GM21529 (cell line): ENCODE results near the gene VOPP1.

Experiments used
- ATAC-seq: cut with Tn5 transposase; IDR thresholded peaks from one replicate; pipeline ENCODE4 v1.9.1; 2021; ENCODE audit not compliant: unreplicated experiment

VOPP1 gene

DNA sequence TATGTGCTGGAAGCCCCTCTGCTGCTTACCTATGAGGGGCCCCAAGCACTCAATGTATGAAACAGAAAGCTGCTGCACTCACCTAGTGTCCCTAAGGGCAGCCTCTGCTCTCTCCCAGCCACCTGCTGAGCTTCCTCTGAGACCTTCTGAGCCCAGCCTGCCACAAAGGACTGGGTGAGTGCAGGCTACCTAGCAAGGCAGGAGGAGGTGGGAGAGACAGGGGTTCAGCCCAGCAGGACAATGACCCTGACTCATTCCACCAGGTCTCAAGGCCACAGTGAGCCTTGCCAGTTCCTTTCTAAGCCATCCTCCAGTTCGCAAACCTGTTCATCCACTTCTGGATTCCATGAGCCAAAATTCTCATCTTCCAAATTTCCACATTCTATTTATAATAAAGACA is 16.3 kb downstream of the VOPP1 start:
- ATAC-seq = peak; percentile 47

DNA sequence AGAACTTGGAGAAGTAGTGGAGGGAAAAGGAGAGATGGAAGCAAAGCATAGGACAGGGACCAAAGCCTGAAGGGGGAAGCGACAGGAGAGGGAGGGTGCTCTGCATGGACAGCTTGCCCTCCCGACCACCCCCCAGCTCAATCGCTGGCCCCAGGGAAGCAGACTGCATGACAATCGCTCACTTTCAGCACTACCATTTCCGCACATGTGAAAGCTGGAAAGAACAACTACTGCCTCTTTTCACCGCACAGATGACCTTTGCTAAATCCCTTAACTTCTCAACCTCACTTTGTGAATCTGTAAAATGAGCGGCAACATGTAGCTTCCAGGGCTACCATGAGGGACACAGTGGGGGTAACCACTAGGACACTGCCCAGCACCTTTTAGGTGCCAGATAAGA is 17.1 kb downstream of the VOPP1 start:
- no peak for ATAC-seq

DNA sequence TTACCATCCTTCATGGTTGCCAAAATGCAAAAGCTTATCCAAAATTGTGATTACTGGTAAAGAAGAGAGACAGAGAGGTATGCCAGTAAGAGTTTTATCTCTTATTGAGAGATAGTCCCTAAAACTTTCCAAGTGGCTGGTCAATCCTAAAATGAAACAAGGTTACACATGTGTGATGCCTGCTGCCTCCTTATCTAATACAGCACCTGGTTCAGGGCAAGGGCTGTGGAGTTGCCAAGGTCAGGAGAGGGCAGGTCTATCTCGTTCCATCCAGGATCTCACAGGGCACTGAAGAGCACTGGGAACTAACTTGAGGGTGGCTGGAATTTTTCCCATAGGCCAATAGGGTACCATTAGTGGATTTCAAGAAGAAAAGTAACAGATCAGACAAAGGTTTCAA is 18.3 kb downstream of the VOPP1 start:
- no peak for ATAC-seq

DNA sequence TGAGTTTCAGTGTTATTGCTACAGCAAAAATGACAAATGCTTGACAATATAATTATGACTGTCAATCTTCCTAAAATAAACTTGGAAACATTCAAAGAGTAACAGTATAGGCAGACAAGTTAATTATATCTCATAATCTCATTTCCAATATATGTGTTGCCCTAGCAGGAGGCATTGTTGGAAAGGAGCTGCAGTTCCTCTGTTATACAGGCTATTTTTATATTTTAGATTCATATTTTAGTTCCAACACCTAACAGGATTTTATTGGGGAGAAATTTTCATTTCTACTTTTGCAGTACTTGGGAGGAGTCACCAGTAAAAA is 19.3 kb downstream of the VOPP1 start:
- ATAC-seq = no peak

DNA sequence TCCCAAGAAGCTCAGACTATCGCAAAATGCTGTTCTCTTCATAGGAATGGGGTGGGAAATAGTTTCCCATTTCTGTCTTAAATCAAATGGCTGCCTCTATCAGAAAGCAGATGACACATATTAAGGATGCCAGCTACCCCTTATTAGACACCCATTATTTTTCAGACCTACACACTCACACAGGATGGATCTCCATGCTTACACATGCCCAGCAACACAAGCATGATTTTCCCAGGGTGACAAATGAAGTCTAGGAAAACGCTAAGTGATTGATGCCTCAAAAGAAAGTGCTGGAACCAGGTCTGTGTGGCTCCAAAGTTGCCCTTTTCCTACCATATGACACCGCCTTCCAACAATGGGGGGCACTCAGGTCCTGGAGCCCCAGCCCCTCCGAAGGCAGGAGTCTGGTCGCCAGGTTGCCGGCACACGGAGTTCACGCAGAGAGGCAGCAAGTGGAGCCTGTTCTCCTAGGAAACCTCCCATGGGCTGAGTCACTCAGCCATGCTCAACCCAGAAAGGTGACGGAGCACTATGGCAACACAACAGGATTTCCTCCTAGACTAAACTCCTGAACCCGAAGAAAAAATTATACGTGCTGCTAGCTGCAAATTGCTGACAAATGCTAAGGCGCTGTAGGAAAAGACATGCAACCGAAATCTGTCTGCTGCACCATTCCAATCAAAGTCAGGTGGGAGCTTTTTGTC is 19.8 kb downstream of the VOPP1 start:
- ATAC-seq = no peak

DNA sequence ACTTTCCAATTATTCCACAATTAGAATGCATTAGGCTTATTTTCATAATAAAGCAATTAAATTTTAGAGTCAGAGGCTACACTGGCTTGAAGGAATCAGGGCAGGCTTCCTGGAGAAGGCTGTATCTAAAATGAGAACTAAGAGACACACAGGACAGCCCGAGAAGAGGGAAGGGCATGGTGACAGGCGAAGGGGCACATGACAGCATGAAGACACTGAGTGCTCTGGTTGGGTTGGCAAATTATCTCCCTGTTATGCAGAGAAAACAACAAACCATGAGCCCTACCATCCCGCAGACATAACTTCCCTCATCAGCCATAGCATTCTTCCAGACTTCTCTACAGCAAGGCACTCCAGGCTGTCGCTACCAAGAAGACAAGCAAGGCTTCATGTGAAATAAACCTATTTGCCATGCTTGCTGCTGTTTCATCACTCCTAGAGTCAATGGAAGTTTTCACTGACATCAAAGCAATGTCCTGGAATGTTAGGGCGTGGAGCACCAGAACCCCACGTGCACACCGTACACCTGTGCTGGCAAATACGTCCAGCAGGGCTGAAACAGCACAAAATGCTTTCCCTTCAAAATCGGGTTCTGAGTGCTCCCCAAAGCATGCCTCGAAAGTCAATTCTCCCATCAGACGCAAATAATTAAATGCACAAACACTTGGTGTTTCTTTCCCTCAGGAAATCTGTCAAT is 21.3 kb downstream of the VOPP1 start:
- no peak for ATAC-seq

DNA sequence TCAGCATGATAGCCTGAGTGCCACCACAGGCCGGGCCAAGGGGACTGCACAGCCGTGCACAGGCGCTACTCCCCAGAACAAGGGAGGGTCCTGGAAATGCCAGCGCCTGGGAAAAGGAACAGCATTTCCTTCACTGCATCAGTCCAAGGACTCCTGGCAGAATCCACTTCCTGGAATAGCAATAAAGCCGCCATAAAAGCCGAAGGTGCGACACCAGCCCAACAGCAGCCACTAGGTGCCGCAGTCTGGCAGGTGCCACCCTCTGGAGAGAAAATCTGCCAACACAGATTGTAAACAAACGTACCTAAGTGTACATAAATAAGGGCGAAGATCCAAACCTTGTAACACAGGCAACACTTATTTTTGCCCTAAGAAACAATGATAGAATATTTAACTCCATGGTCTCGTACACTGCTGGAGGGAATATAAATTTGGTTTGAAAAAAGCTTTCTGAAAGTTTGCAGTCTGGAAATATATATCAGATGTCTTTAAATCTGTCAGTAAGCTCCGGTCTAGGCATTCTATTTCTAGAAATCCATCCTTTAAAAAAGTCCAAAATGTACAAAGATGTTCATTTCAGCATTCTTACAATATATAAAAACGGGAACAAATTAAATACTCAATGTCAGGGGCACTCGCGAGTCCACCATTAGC is 22.2 kb downstream of the VOPP1 start:
- peak; percentile 26 for ATAC-seq

DNA sequence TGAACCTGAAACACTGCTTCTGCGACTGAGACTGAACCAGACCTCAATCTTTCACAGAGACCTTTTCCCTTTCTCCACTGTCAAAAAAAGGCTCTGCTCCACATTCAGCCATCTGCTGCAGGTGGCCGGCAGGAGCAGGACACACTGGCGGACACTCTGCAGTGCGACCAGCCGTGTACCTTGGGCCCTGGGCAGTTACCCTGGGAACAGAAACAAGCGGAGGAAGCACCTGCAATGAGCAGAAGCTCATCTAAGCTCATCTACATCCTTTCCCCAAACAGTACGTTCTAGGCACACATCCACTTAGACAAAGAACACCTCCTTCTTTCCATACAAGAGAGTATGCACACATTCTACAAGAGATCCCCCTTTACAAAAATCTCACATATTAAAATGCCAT is 22.8 kb downstream of the VOPP1 start:
- peak; percentile 44 for ATAC-seq

DNA sequence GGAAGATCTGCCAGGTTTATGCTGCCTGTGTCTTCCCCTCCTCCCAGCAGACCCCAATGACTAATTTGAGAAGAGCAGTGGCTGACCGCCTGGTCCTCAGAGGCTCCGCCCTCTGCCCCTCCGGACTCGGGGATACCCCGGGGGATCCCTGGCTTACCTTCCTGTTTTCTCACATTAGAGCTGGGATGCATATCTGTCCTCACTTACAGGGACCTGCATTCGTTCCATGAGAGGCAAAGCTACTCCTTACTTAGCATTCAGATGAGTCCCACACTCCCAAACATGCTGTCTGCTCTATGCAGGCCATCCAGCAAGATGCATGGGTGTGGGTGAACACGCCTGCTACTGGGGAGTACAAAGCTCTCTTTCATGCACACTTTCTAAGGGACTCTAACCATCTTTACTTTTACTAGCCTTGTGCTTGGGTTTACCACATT is 24.0 kb downstream of the VOPP1 start:
- ATAC-seq = peak; percentile 46

DNA sequence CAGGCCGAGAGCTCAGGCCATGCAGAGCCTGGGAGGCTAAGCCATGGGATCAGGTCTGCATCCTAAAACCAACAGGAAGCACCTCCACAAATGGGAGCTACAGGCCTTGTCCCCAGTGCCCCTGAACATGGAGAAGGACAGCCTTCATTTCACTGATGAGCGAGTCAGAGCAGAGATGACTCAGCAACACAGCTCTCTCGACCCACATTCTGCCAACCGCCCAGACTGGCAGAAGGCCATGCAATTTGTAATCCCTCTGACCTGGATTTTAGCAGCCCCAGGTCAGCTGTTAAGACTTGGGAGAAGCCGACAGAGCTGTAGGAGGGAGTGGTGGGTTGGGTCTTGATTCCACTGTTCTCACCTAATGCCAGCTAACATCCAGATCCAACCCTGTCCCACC is 25.5 kb downstream of the VOPP1 start:
- ATAC-seq = no peak

DNA sequence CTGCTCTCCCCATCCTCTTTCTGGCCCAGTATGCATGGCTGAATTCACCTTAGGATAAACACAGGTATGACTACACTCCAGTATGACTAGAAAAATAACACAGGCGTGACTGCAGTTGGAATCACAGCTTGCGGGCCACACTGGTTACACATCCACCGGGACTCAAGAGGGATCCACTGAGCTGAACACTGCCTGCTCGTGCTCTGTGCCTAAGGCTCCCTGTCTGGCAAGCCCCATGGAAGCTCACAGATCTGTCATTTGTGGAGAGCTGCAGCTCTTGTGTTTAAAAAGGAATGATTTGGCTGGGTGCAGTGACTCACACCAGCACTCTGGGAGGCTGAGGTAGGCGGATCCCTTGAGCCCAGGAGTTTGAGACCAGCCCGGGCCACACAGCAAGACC is 26.8 kb downstream of the VOPP1 start:
- ATAC-seq = no peak

DNA sequence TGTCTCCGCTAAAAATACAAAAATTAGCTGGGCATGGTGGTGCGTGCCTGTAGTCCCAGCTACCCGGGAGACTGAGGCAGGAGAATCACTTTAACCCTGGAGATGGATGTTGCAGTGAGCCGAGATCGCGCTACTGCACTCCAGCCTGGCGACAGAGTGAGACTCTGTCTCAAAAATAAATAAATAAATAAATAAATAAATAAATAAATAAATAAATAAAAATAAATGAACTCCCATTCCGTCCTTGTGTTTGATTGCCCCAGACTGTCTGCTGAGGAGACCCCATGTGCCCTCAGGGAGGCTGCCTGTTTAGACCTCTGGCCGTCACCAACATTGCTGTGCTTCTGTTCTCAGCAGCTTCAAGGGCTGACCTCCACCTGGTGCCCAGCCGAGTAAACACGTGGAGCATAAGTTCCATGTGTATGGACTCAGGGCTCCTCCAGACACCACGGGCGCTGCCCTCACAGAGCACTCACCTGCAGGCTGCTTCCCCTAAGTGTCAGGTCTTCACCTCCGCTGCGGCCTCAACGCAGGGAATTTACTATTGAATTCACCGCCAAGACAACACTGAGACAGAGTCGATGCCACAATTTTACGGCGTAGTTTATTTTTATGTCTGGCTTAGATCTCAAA is 32.0 kb downstream of the VOPP1 start:
- ATAC-seq = no peak

DNA sequence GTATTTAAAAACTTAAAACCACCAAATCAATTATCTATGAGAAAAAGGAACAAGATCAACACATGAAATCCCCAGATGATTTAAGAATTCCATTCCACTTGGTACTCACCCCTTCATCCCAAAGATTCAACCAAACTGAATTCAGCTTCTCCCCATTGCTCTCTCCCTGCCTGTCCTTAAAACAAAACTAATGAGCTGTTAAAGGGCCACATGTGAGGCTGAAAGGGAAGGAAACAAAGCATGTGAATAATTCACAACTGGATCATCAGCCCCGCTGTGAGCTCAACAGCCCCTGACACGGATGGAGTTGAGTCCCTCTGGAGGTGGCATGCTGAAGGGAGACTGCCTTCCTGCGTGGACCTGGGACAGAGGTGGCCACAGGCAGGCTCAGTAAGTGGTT is 32.9 kb downstream of the VOPP1 start:
- ATAC-seq = no peak

DNA sequence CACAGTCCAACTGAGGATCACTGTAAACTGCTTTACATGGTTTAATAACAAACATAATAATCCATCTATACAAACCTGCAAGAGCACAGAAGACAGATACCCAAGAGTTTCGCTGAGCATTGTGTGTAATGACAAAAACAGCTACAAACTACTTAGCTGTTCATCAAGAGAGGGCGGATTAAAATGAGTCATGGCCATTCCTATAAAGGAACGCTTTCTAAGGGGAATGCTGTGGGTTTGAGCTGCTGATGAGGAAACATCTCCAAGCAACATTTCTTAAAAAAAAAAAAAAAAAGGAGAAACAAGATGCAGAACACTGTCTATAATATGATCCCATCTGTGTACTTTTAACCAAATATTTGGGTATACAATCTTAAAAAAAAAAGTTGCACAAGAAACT is 33.8 kb downstream of the VOPP1 start:
- ATAC-seq = no peak

DNA sequence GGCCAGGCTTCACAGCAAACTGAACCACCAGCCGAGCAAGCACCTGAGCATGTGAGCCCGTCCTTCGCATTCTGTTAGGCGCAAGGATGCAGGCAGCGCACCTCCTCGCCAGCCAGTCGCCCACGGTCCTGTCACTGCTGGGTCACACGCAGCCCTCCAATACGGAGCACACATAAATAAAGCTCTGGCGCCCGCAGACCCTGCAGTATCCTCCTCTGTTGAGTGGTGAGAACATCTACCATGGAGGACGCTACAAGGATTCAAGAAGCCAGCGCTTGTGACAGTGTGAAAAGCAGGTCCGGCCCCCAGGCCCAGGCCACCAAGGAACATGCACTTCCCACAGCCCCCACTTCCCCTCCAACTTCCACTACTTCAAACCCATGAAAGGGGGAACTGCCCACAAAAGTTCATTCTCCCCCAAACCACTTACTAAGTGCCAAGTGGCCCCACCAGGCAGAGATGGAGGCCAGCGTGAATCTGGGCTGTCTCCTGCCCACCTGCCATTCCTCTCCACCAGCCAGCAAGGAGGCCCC is 34.8 kb downstream of the VOPP1 start:
- ATAC-seq = no peak

DNA sequence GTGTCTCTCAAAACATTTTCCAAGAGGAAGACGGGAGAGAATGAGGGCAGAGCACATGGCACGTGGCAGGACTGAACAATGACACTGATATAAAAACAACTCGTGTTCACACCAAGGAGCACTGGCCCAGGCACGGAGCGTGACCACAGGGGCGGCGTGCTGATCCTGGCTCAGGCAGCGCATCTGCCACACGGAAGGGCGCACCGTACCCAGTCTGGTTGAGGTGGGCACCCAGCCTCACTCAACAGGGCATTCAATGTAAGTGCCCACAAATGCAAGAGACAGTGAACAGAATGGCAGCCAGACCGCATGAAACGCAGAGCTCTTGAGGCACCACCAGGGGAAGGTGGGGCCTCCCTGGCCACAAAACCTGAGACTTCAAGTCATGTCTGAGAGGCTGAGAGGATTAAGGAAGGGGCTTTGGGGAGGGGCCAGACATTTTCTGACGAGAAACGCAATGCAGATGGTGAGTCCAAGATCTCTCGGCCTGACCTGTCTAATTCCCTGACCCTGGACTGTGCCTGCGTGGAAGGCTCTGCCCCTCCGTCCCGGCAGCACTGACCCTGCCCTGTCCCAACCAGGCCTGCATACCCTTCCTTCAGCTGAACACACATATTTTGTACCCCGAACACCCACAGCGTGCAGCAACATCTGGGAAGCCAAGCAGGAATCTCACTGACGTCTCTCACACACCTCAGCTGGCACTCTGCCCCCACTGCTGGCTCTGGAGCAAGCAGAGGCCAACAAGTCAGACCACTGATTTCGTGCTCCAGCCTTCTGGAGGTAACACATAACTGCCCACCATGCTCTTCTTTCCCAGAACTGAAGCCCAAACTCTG is 35.5 kb downstream of the VOPP1 start:
- no peak for ATAC-seq

DNA sequence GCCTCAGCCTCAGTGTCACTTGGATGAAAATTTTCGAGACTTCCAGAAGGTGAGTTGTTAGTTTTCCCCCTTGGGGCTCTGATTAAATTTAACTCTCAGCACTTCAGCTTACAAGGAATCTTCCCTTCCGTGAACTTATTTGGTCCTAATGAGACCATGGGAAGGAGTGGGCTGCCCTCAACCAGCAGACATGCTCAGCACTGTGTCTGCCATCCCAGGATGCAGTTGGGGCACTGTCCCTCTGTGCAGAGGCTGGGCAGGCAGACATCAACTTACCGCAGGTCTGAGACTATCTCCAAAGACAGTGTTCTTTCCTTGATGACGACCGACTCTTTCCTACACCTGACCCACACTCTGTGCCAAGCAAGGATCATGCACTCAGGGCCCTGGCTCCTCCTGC is 36.7 kb downstream of the VOPP1 start:
- ATAC-seq = no peak

DNA sequence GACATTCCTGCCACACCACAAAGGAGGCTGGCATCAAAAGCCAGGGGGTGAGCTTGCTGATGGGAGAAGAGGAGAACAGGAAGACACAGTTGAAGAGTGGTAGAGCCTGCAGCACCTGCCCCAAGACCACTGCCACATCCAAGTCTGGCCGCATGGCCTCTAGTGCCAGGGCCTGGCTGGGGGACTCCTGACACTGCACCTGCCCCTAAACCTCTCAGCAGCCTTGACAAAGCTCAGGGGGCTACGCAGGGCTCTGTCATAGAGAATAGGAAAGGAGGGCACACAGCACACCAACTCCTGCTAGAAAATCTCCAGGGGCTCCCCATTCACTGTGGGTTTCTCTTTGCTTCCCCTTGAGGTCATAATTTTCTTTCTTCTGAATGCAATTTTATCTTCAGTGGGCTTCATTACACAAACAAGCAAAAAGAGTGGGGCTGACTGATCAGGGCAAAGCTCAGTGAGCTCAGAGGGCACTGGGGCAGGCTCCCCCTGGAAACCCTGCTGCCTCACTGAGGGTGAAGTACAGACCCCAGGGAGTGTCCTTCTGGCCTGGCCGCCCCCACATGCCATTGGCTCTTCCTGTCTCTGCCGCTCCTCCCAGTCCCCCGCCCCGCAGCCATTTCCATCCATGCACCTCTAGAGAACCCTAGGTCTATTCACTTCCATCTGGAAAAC is 37.2 kb downstream of the VOPP1 start:
- ATAC-seq = peak; percentile 14

DNA sequence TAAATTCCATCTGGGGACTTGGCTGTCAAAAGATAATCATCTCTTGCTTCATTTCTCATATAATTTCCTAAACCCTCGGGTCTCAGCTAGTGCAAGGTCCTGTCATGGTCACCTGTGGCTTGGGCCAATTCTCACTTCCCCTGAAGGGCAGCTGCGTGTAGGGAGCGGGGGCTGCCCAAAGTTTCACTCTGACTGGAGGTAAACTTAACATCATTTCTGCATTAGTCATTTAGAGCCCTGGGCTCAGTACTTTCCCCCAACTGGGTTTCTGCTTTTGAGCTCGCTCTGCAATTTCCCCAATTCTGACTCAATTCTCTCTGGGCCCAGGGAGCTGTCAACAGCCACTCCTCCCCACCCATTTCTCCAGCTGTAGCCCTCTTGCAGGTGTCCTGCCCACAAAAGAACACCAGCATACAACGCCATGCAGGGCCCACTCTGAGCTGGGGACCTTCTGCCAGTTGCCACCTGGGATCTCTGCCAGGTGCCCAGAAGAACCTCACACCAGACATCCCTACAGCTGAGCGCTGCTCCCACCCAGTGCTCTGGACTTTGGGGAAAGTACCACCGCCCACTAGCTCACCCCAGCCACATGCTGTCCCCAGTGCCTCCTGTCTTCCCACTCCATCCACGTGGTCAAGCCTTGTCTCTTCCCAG is 37.9 kb downstream of the VOPP1 start:
- peak; percentile 57 for ATAC-seq

DNA sequence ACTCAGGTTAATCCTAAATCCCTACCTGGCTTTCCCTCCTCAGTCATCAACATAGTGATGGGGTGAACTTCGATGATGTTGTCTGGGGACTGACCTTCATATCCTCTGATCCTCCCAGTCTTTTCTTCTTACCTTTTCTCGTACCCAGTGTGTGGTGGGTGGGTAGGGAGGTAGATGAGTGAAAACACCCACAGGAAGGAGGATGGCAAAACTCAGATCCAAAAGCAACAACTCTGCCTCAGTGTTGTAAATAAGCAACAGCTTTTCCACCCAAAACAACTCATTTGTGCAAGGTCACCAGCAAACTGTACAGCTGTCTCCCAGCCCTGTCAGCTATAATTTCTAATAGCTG is 38.6 kb downstream of the VOPP1 start:
- ATAC-seq = peak; percentile 0
